IgD-negative memory B cell (primary cell): ENCODE data around the gene NT5C3A. TPM values are rescaled to one million over a fixed set of nuclear protein-coding genes. Genes with fewer than 3 reads are reported as not detected.
"Not testable (repeated sequence)": the region's sequence is repeated elsewhere in the genome, so short reads cannot be mapped to it uniquely, and the experiment has no call there.

Experiments
- H3K27ac Mint-ChIP-seq, 3 donors: one replicate each; pipeline ENCODE4 v1.8.0; 2020 to 2022; ENCODE audit warnings: mild to moderate bottlenecking in 3 of 3, mixed read lengths in 3 of 3, moderate library complexity in 1 of 3
- H3K27me3 Mint-ChIP-seq: one replicate; pipeline ENCODE4 v1.8.0; 2021; ENCODE audit warnings: mixed read lengths
- H3K36me3 Mint-ChIP-seq: one replicate; pipeline ENCODE4 v1.8.0; 2020; ENCODE audit warnings: mild to moderate bottlenecking, mixed read lengths
- H3K4me1 Mint-ChIP-seq, 3 donors: one replicate each; pipeline ENCODE4 v1.8.0; 2020 to 2022; ENCODE audit warnings: mixed read lengths in 3 of 3, mild to moderate bottlenecking in 1 of 3
- H3K4me3 Mint-ChIP-seq, 4 donors: one replicate each; pipeline ENCODE4 v1.8.0; 2020 to 2022; ENCODE audit warnings: mild to moderate bottlenecking in 4 of 4, mixed read lengths in 4 of 4, moderate library complexity in 3 of 4
- H3K9me3 Mint-ChIP-seq, 3 donors: one replicate each; pipeline ENCODE4 v1.8.0; 2020 to 2021; ENCODE audit warnings: mixed read lengths in 3 of 3, mild to moderate bottlenecking in 1 of 3
- polyA plus RNA-seq: library from polyadenylated mRNA; unstranded; fragments of 300-500 nt; fragmentation: Illumina TruSeq; gene quantifications from one replicate; pipeline ENCODE4 v1.2.3, GENCODE V29; 2021

NT5C3A gene
- polyA plus RNA-seq, 1 donor from 2014 or later, result 67.5 TPM

GRCh38 chr7:32992750-32993149 lies 69.8 kb downstream of the NT5C3A start:
- not testable (repeated sequence) for H3K27me3 Mint-ChIP-seq, H3K9me3 Mint-ChIP-seq, H3K4me3 Mint-ChIP-seq, H3K27ac Mint-ChIP-seq, H3K36me3 Mint-ChIP-seq, H3K4me1 Mint-ChIP-seq

- H3K36me3 Mint-ChIP-seq, H3K4me3 Mint-ChIP-seq, H3K9me3 Mint-ChIP-seq, H3K4me1 Mint-ChIP-seq, H3K27ac Mint-ChIP-seq, H3K27me3 Mint-ChIP-seq: not testable (repeated sequence)
These were observed 70.4 kb downstream of the NT5C3A start for GRCh38 chr7:32991975-32992700.

- H3K27me3 Mint-ChIP-seq, H3K9me3 Mint-ChIP-seq, H3K36me3 Mint-ChIP-seq, H3K4me1 Mint-ChIP-seq, H3K4me3 Mint-ChIP-seq, H3K27ac Mint-ChIP-seq: not testable (repeated sequence)
These were observed 71.4 kb downstream of the NT5C3A start for GRCh38 chr7:32991068-32991585.

GRCh38 chr7:32988148-32988547 lies 74.4 kb downstream of the NT5C3A start:
- not testable (repeated sequence) for H3K27me3 Mint-ChIP-seq, H3K4me1 Mint-ChIP-seq, H3K9me3 Mint-ChIP-seq, H3K36me3 Mint-ChIP-seq, H3K4me3 Mint-ChIP-seq, H3K27ac Mint-ChIP-seq

GRCh38 chr7:32979902-32980301 lies 82.7 kb downstream of the NT5C3A start:
- H3K9me3 Mint-ChIP-seq, H3K27me3 Mint-ChIP-seq, H3K27ac Mint-ChIP-seq: not testable (repeated sequence)

DNA sequence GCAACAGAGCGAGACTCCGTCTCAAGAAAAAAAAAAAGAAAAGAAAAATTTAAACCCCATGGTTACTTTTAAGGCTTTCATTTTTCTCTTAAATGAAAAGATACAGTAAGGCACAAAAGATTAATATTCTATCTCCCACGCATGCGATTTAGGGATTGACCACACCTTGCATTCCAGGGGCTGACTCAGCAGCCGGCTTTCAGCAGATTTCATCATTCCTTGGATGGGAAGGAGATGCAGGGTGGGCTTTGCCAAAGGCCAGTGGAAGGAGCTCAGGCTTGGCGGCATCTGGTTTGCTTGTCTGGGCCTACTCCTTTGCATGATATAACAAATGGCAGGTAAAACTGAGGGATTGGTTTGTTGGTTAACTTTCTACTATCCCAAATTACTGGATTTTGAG lies 83.3 kb downstream of the NT5C3A start:
- not testable (repeated sequence) for H3K27ac Mint-ChIP-seq, H3K4me3 Mint-ChIP-seq, H3K36me3 Mint-ChIP-seq

More at GRCh38 chr7:32979902-32980301, 82.7 kb downstream of the NT5C3A start:
- not testable (repeated sequence) for H3K36me3 Mint-ChIP-seq, H3K4me1 Mint-ChIP-seq, H3K4me3 Mint-ChIP-seq

GRCh38 chr7:32977159-32977558 lies 85.4 kb downstream of the NT5C3A start:
- H3K9me3 Mint-ChIP-seq, H3K4me1 Mint-ChIP-seq, H3K27me3 Mint-ChIP-seq, H3K27ac Mint-ChIP-seq, H3K36me3 Mint-ChIP-seq, H3K4me3 Mint-ChIP-seq: not testable (repeated sequence)

More for the DNA sequence above, 83.3 kb downstream of the NT5C3A start:
- not testable (repeated sequence) for H3K9me3 Mint-ChIP-seq, H3K4me1 Mint-ChIP-seq, H3K27me3 Mint-ChIP-seq

DNA sequence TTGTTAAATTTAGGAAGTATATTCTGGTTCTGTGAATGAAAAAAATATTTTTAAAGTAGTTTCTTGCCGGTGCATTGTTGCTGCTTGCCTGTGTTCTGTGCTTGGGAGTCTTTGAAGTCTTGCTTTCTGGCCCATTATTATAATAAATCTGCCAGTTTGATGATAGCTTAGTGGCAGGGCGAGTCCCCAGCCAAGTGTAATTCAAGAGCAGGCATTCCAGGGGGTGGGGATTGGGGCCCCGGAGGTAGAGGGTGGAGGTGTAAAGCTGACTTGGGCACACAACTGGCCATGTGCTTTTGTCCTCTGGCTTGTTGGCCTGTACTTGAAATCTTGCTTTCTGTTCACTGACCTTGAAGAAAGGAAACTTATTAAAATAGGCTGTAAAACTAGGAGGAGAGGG lies 90.6 kb downstream of the NT5C3A start:
- not testable (repeated sequence) for H3K27me3 Mint-ChIP-seq, H3K4me1 Mint-ChIP-seq, H3K4me3 Mint-ChIP-seq, H3K9me3 Mint-ChIP-seq, H3K36me3 Mint-ChIP-seq, H3K27ac Mint-ChIP-seq

DNA sequence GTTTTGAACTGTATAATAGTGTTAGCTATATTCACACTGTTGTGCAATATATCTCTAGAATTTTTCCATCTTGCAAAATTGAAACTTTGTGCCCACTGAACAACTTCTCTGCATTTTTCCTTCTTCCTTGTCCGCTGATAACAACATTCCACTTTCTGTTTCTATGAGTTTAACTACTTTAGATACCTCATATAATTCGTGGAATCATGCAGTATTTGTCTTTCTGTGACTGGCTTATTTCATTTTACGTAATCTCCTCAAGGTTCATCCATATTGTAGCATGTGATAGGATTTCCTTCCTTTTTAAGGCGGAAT lies 95.4 kb downstream of the NT5C3A start:
- not testable (repeated sequence) for H3K4me1 Mint-ChIP-seq, H3K9me3 Mint-ChIP-seq, H3K36me3 Mint-ChIP-seq, H3K27me3 Mint-ChIP-seq, H3K27ac Mint-ChIP-seq, H3K4me3 Mint-ChIP-seq

- H3K36me3 Mint-ChIP-seq, H3K27ac Mint-ChIP-seq: not testable (repeated sequence)
These were observed 95.9 kb downstream of the NT5C3A start for GRCh38 chr7:32966489-32967267.

GRCh38 chr7:32964461-32965159 lies 98.0 kb downstream of the NT5C3A start:
- H3K4me3 Mint-ChIP-seq, result peak overlapping the region in 1 of 4 donors; percentile 41
- not testable (repeated sequence) for H3K27ac Mint-ChIP-seq, H3K27me3 Mint-ChIP-seq, H3K9me3 Mint-ChIP-seq, H3K4me1 Mint-ChIP-seq, H3K36me3 Mint-ChIP-seq

More at GRCh38 chr7:32966489-32967267, 95.9 kb downstream of the NT5C3A start:
- not testable (repeated sequence) for H3K4me1 Mint-ChIP-seq, H3K9me3 Mint-ChIP-seq, H3K4me3 Mint-ChIP-seq, H3K27me3 Mint-ChIP-seq

Other genes with a start within 250 kb of the NT5C3A start
- 21.0 TPM for gene KBTBD2, start 171.0 kb downstream of the NT5C3A start, polyA plus RNA-seq
- gene FKBP9, start 105.3 kb downstream of the NT5C3A start, polyA plus RNA-seq, result 0.30 TPM
- 49.6 TPM for gene RP9, start 46.6 kb upstream of the NT5C3A start, polyA plus RNA-seq
- gene BBS9, start 66.8 kb upstream of the NT5C3A start, polyA plus RNA-seq, result 7.8 TPM